Activated CD4-positive, alpha-beta T cell treated with anti-CD3 and anti-CD28 coated beads for 36 hours (primary cell): ENCODE results near the gene UCN2. TPM values are rescaled to one million over a fixed set of nuclear protein-coding genes. Genes with fewer than 3 reads are reported as not detected.
A peak's percentile ranks its signal among the peaks of the same experiment; 100 is the strongest.

ENCODE experiments used
- ATAC-seq: fragments of 200-7000 bp; cut with Tn5 transposase; one replicate; pipeline ENCODE4 v1.10.0; 2021; ENCODE audit warnings: mild to moderate bottlenecking, moderate library complexity
- CTCF ChIA-PET: fragments of 350-600 bp; sonication (Branson Sonifier 250); formaldehyde crosslinking; loops from one replicate; lab custom pipeline; 2021; ENCODE audit warnings: antibody characterized with exemption; lab: Charles Lee
- POLR2A ChIA-PET: fragments of 350-600 bp; sonication (Branson Sonifier 250); formaldehyde crosslinking; loops from one replicate; lab custom pipeline; 2021; ENCODE audit warnings: antibody characterized with exemption, inconsistent platforms; lab: Charles Lee
- DNase-seq: peaks from one replicate; pipeline ENCODE4 v3.0.0-alpha.2; 2020
- H3K27ac Mint-ChIP-seq: one replicate; pipeline ENCODE4 v1.8.0; 2021; ENCODE audit warnings: mixed read lengths
- H3K27me3 Mint-ChIP-seq: one replicate; pipeline ENCODE4 v1.8.0; 2021; ENCODE audit warnings: mixed read lengths
- H3K36me3 Mint-ChIP-seq: one replicate; pipeline ENCODE4 v1.8.0; 2021; ENCODE audit warnings: low read depth, mixed read lengths
- H3K4me1 Mint-ChIP-seq: one replicate; pipeline ENCODE4 v1.8.0; 2021; ENCODE audit warnings: mixed read lengths
- H3K4me3 Mint-ChIP-seq: one replicate; pipeline ENCODE4 v1.8.0; 2021; ENCODE audit warnings: mild to moderate bottlenecking, moderate library complexity, mixed read lengths
- H3K9me3 Mint-ChIP-seq: one replicate; pipeline ENCODE4 v1.8.0; 2021; ENCODE audit warnings: low read depth, mixed read lengths
- intact Hi-C, 2 experiments: fragments of 100-400 bp; cut with DNase I in 1 of 2; cut with micrococcal nuclease in 1 of 2; formaldehyde crosslinking; loops; one replicate each; pipeline versions ENCODE4 v1.14.2 to v1.15.1; 2022 to 2024; cut with DNase I, micrococcal nuclease
- microRNA-seq: library from miRNA; unstranded; fragments of <30 nt; microRNA quantifications from one replicate; pipeline ENCODE4 v1.2.0, GENCODE V29; 2021; ENCODE audit warnings: borderline replicate concordance
- total RNA-seq, 2 experiments: library from RNA; stranded (reverse); gene quantifications; one replicate each; pipeline ENCODE4 v1.2.3, GENCODE V29; 2021

Gene UCN2
- total RNA-seq, 2 experiments from 2014 or later: not detected

DNA sequence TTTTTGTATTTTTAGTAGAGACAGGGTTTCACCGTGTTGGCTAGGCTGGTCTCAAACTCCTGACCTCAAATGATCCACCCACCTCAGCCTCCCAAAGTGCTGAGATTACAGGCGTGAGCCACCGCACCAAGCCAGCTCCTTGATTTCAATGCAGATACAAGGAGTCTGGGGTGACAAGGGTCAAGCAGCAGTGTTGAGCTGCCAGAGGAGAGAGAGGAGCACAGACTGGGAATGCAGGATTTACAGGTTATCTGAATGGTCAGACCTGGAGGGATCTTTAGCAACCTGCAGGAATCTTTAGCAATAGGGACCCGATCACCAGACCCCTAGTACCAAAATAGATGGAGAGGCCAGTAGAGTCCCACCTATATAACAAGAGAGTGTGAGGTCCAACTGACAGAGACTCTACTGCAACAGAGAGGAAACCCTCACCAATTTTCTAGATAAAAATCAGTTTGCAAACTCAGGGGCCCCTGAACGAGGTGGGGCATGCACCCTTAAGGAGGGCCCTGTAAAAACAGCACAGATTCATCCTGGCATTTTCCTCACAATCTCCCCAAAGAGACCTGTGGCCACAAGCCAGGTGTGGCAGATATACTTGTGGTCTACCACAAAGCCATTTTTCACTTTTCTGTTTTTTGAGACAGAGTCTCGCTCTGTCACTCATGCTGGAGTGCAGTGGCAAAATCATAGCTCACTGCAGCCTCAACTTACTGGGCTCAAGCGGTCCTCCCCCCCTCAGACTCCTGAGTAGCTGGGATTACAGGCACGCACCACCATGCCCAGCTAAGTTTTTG lies 49.0 kb downstream of the UCN2 start:
- POLR2A ChIA-PET: interaction anchor here (1.1 to 1.3 kb wide), 2 partner anchors 9 to 41 kb away, joined by 3 to 4 read pairs; no protein-coding TSS in a partner anchor
- intact Hi-C loops: no loop called here
- CTCF ChIA-PET: interaction anchor here (0.6 to 1.4 kb wide), 6 partner anchors 19 to 149 kb away, joined by 3 to 4 read pairs (median 3); no protein-coding TSS in a partner anchor
- ATAC-seq: peak; percentile 48
- Mint-ChIP-seq H3K4me1 (peaks cover 62% of the 10 kb centered on the region), H3K9me3 (no peaks in the 10 kb centered on the region), H3K27me3 (no peaks in the 10 kb centered on the region), H3K27ac (no peak overlapping the region), H3K36me3 (peaks cover 2% of the 10 kb centered on the region), H3K4me3 (no peak overlapping the region)
- peak; percentile 39 for DNase-seq

Small RNAs within 50 kb of the gene (microRNA-seq; reads per million reads assigned to microRNA genes)
- gene MIR6823 (not detected), gene MIR711 (not detected)

Other genes starting within 250 kb of the UCN2 start
- gene SPINK8, start 230.1 kb downstream of the UCN2 start, total RNA-seq: not detected
- gene FBXW12, start 191.6 kb downstream of the UCN2 start, total RNA-seq: under 1 TPM; 0.11 to 0.16 TPM
- 1 to 10 TPM; 3.7 to 5.1 TPM for gene PLXNB1, start 133.7 kb downstream of the UCN2 start, total RNA-seq
- gene CCDC51, start 123.7 kb downstream of the UCN2 start, total RNA-seq: 10 to 100 TPM; 17.5 to 25.0 TPM
- 100 to 1,000 TPM; 260 to 324 TPM for gene TMA7, start 123.5 kb downstream of the UCN2 start, total RNA-seq
- gene ATRIP, start 117.0 kb downstream of the UCN2 start, total RNA-seq: 10 to 100 TPM; 16.8 to 21.0 TPM
- gene SHISA5, start 59.6 kb downstream of the UCN2 start, total RNA-seq: 10 to 100 TPM; 52.9 to 68.8 TPM
- gene PFKFB4, start 7.0 kb downstream of the UCN2 start, total RNA-seq: 10 to 100 TPM; 58.4 to 63.7 TPM
- under 1 TPM; 0.65 to 0.85 TPM for gene COL7A1, start 31.5 kb upstream of the UCN2 start, total RNA-seq
- 100 to 1,000 TPM; 205 to 231 TPM for gene UQCRC1, start 45.9 kb upstream of the UCN2 start, total RNA-seq
- under 1 TPM in 1 of 2 experiments, not detected in 1; 0.30 TPM for gene TMEM89, start 58.0 kb upstream of the UCN2 start, total RNA-seq
- gene SLC26A6, start 71.7 kb upstream of the UCN2 start, total RNA-seq: 10 to 100 TPM; 35.0 to 38.5 TPM
- gene CELSR3, start 99.1 kb upstream of the UCN2 start, total RNA-seq: 1 to 10 TPM; 7.9 to 8.1 TPM
- gene NCKIPSD, start 122.1 kb upstream of the UCN2 start, total RNA-seq: 10 to 100 TPM; 61.0 to 67.3 TPM
- 10 to 100 TPM; 39.4 to 48.3 TPM for gene IP6K2, start 153.4 kb upstream of the UCN2 start, total RNA-seq